ENCODE data around the gene PPP6R3.

The PPP6R3 gene

GRCh38 chr11:68438658-68439259 lies 21.8 kb upstream of the PPP6R3 start:
- no peak for TF ChIP-seq CTCF (IDR thresholded peaks at IDR 0.05)

- TF ChIP-seq CTCF (IDR thresholded peaks at IDR 0.05) = no peak
These were observed 21.0 kb upstream of the PPP6R3 start for GRCh38 chr11:68439355-68440065.

GRCh38 chr11:68440224-68440623 lies 20.3 kb upstream of the PPP6R3 start:
- TF ChIP-seq CTCF (IDR thresholded peaks at IDR 0.05) = no peak

GRCh38 chr11:68441466-68442230 lies 18.9 kb upstream of the PPP6R3 start:
- no peak for TF ChIP-seq CTCF (IDR thresholded peaks at IDR 0.05)

GRCh38 chr11:68442433-68442832 lies 18.1 kb upstream of the PPP6R3 start:
- no peak for TF ChIP-seq CTCF (IDR thresholded peaks at IDR 0.05)

- TF ChIP-seq CTCF (IDR thresholded peaks at IDR 0.05) = no peak
These were observed 16.0 kb upstream of the PPP6R3 start for GRCh38 chr11:68444566-68444965.

- no peak for TF ChIP-seq CTCF (IDR thresholded peaks at IDR 0.05)
These were observed 15.0 kb upstream of the PPP6R3 start for GRCh38 chr11:68445531-68446035.
